ENCODE measurements around the gene FBXO31.

FBXO31 gene

GRCh38 chr16:87384162-87384874, 742 bp upstream of the FBXO31 start (continued):
- 0 out of 2 replicates have a peak, but pooled peaks have one; percentile 14 for TF ChIP-seq ZNF394 (tag by site-specific recombination; IDR thresholded peaks at IDR 0.05; ENCODE audit: borderline replicate concordance)
- no peak for TF ChIP-seq ZNF223 (tag by site-specific recombination; IDR thresholded peaks at IDR 0.05)
- peak; percentile 90 for TF ChIP-seq ZBTB20 (tag by site-specific recombination; IDR thresholded peaks at IDR 0.05)
- peak; percentile 47 for TF ChIP-seq KLF1 (tag by site-specific recombination; IDR thresholded peaks at IDR 0.05)
- TF ChIP-seq ZNF555 (tag by site-specific recombination; conservative IDR thresholded peaks at IDR 0.05), result no peak
- TF ChIP-seq ZNF341 (tag by site-specific recombination; IDR thresholded peaks at IDR 0.05; ENCODE audit: low read depth), result 0 out of 2 replicates have a peak, but pooled peaks have one; percentile 37
- TF ChIP-seq ZNF670 (tag by site-specific recombination; IDR thresholded peaks at IDR 0.05; ENCODE audit: low read depth), result no peak
- no peak for TF ChIP-seq ZNF621 (tag by site-specific recombination; IDR thresholded peaks at IDR 0.05)
- no peak for TF ChIP-seq ZNF423 (tag by site-specific recombination; IDR thresholded peaks at IDR 0.05)
- TF ChIP-seq, protein P1, sequence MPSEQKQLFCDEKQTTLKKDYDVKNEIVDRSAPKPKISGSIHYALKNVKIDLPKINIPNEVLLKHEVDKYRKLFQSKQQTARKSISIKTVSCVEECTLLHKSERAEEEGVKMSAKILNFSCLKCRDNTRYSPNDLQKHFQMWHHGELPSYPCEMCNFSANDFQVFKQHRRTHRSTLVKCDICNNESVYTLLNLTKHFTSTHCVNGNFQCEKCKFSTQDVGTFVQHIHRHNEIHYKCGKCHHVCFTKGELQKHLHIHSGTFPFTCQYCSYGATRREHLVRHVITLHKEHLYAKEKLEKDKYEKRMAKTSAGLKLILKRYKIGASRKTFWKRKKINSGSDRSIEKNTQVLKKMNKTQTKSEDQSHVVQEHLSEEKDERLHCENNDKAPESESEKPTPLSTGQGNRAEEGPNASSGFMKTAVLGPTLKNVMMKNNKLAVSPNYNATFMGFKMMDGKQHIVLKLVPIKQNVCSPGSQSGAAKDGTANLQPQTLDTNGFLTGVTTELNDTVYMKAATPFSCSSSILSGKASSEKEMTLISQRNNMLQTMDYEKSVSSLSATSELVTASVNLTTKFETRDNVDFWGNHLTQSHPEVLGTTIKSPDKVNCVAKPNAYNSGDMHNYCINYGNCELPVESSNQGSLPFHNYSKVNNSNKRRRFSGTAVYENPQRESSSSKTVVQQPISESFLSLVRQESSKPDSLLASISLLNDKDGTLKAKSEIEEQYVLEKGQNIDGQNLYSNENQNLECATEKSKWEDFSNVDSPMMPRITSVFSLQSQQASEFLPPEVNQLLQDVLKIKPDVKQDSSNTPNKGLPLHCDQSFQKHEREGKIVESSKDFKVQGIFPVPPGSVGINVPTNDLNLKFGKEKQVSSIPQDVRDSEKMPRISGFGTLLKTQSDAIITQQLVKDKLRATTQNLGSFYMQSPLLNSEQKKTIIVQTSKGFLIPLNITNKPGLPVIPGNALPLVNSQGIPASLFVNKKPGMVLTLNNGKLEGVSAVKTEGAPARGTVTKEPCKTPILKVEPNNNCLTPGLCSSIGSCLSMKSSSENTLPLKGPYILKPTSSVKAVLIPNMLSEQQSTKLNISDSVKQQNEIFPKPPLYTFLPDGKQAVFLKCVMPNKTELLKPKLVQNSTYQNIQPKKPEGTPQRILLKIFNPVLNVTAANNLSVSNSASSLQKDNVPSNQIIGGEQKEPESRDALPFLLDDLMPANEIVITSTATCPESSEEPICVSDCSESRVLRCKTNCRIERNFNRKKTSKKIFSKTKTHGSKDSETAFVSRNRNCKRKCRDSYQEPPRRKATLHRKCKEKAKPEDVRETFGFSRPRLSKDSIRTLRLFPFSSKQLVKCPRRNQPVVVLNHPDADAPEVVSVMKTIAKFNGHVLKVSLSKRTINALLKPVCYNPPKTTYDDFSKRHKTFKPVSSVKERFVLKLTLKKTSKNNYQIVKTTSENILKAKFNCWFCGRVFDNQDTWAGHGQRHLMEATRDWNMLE (tag by site-specific recombination; conservative IDR thresholded peaks at IDR 0.05; ENCODE audit: low read depth), result 0 out of 2 replicates have a peak, but pooled peaks have one; percentile 15
- peak; percentile 3; the same call in 1 of the 2 replicates for TF ChIP-seq ZSCAN30 (tag by site-specific recombination; IDR thresholded peaks at IDR 0.05)
- TF ChIP-seq FEZF1 (tag by site-specific recombination; IDR thresholded peaks at IDR 0.05), result 0 out of 2 replicates have a peak, but pooled peaks have one; percentile 2
- TF ChIP-seq ZNF169 (tag by site-specific recombination; IDR thresholded peaks at IDR 0.05), result 0 out of 2 replicates have a peak, but pooled peaks have one; percentile 20
- TF ChIP-seq ZNF24 (tag by site-specific recombination; IDR thresholded peaks at IDR 0.05), result 0 out of 2 replicates have a peak, but pooled peaks have one; percentile 3
- no peak for TF ChIP-seq ZBTB49 (tag by site-specific recombination; IDR thresholded peaks at IDR 0.05; ENCODE audit: low read depth)
- peak; percentile 100 for TF ChIP-seq ZBTB8A (tag by site-specific recombination; IDR thresholded peaks at IDR 0.05)
- TF ChIP-seq, protein P2, sequence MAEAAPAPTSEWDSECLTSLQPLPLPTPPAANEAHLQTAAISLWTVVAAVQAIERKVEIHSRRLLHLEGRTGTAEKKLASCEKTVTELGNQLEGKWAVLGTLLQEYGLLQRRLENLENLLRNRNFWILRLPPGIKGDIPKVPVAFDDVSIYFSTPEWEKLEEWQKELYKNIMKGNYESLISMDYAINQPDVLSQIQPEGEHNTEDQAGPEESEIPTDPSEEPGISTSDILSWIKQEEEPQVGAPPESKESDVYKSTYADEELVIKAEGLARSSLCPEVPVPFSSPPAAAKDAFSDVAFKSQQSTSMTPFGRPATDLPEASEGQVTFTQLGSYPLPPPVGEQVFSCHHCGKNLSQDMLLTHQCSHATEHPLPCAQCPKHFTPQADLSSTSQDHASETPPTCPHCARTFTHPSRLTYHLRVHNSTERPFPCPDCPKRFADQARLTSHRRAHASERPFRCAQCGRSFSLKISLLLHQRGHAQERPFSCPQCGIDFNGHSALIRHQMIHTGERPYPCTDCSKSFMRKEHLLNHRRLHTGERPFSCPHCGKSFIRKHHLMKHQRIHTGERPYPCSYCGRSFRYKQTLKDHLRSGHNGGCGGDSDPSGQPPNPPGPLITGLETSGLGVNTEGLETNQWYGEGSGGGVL (tag by site-specific recombination; IDR thresholded peaks at IDR 0.05), result 0 out of 2 replicates have a peak, but pooled peaks have one; percentile 4
- TF ChIP-seq BCL11A (tag by site-specific recombination; IDR thresholded peaks at IDR 0.05; ENCODE audit: low read depth), result 0 out of 2 replicates have a peak, but pooled peaks have one; percentile 6
- TF ChIP-seq ZNF501 (tag by site-specific recombination; IDR thresholded peaks at IDR 0.05), result no peak
- peak; percentile 77 for TF ChIP-seq ZBTB48 (tag by site-specific recombination; IDR thresholded peaks at IDR 0.05)
- peak; percentile 71; the same call in 1 of the 2 replicates for TF ChIP-seq ZNF561 (tag by site-specific recombination; IDR thresholded peaks at IDR 0.05; ENCODE audit: borderline replicate concordance)
- peak; percentile 73 for TF ChIP-seq ZNF777 (tag by site-specific recombination; IDR thresholded peaks at IDR 0.05; ENCODE audit: borderline replicate concordance)
- TF ChIP-seq ZFP37 (tag by site-specific recombination; IDR thresholded peaks at IDR 0.05), result peak; percentile 15; the same call in 1 of the 2 replicates
- TF ChIP-seq PRDM6 (tag by site-specific recombination; IDR thresholded peaks at IDR 0.05), result no peak
- no peak for TF ChIP-seq ZNF624 (tag by site-specific recombination; IDR thresholded peaks at IDR 0.05)
- TF ChIP-seq ZNF660 (tag by site-specific recombination; IDR thresholded peaks at IDR 0.05), result 0 out of 2 replicates have a peak, but pooled peaks have one; percentile 53
- no peak for TF ChIP-seq KLF8 (tag by site-specific recombination; IDR thresholded peaks at IDR 0.05)
- no peak for TF ChIP-seq ZNF580 (tag by site-specific recombination; IDR thresholded peaks at IDR 0.05)
- TF ChIP-seq ZNF16 (tag by site-specific recombination; IDR thresholded peaks at IDR 0.05; ENCODE audit: low read depth), result no peak

Measured in HEK293 (cell line).